Stimulated activated CD8-positive, alpha-beta memory T cell treated with anti-CD3 and anti-CD28 coated beads, Interleukin-2, amount 100 ng/mL, for 1 hour (primary cell): Measurements from ENCODE around the gene NASP.

Experiments
- DNase-seq, 2 donors: peaks; one replicate each; pipeline ENCODE4 v3.0.0-alpha.2; 2020; ENCODE audit warnings: low read depth in 2 of 2

Gene NASP

GRCh38 chr1:45619149-45619921, 35.5 kb downstream of the NASP start:
- DNase-seq: no peak

DNA sequence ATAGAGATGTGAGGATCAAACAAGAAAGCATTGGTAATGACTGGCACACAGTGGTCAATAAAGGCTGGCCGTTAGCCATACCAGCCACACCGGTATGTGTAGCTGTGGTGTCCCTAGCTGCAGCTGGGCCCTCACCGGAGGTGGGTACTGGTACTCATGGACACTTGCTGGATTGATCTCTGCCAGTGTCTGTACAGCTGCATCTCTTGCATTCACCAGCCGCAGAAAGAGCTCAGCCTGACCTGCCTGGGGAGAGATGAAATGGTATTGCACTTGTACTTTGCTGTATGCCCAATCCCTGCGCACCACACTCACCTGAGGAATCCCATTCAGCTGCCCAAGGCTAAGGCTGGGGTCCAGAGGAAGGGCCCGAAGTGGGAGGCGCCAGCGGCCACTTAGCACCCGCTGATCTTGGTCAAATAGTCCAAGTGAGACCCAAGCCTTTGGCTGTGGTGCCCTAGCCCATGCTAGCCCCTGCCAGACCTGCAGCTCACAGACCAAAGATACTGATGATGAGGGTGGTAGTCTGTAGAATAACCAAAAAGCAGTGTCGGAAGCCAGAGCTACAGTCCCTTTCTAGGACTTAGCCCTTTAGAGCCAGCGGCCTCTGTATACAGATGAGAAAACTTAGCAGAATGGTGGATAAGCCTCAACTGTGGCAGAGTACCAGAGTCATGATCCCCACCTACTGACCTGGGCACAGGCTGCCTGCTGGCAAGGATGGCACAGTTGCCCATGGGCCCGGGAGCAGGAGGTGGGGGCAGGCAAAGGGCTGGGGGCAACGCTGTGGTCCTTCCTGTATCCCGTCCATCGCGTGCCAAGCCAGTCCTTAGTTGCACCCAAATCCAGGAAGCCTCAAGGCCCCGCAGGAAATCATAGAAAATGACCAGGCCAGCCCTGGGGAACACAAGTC, 37.0 kb downstream of the NASP start:
- no peak for DNase-seq

- DNase-seq: no peak
These were observed 37.6 kb downstream of the NASP start for GRCh38 chr1:45621501-45621836.

DNA sequence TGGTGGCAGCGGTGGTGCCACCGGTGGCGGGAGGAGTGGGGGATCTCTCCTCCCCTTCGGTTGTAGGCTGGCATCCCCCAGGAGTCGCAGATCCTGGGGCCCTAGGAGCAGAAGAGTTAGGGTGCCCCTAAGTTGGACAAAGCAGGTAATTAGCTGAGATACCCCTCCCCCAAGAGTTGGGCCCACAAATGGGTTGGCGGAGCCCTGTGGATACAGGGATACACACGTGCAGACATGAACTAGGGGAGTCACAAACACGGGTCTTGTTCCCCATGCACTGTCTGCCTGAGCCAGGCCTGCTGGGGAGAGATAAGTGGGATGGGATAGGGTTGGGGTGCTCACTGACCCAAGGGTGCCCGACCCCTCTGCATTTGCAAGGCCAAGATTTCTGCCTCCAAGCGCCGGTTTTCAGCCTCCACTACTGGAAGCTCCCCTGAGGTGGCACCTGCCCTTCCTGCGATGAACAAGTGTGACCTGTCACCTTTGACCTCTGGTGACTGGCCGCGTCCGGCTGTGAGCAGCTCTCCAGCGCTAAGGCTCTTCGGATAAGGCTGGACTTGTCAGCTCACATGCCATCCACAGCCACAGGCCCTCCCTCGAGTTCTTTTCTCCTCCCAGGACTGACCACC, 38.2 kb downstream of the NASP start:
- DNase-seq: no peak

DNA sequence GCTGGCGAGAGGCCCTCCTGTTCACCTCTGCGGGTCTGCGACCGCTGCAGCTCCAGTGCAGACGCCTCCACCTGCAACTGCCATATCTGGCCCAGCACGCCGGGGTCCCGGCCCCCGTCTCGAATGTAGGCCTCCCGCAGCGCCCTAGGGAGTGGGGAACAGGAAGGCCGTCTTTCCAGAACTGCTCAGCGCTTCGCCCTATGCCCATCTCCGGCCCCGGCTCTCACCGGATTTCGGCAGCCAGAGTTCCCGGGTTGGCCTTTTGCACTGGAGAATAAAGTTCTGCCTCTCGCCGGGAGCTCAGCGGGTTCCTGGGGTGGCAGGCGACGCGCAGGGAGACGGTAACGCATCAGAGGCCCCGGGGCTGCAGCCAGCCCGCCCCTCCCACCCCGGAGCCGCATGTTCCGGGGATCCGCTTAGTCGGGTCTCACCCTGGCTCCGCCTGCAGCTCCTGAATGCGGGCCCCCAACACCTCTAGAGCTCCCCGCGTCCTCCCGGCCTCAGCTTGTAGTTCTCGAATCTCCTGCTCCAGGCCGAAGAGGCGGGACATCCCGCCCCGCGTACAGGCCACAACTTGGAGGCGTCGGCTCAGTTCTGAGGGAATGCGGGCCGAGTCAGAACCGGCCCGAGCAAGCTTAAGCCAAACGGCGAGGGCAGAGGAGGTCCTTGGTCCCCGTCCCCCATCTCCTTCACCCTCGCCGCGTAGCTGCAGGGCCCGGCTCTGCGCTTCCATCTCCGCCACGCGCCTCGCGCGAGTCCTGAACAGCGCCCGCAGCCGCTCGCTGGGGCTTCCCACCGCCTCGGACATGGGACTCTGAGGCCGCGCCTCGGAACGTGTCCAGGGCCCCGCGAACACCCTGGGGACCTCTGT, 38.9 kb downstream of the NASP start:
- no peak for DNase-seq

- DNase-seq: no peak
These were observed 40.1 kb downstream of the NASP start, which contains the start of gene CCDC17 for GRCh38 chr1:45623972-45624371. CCDC17 (minus strand) TSS chr1:45624054; CDS start chr1:45623909, 145 bp downstream.

- no peak for DNase-seq
These were observed 45.2 kb downstream of the NASP start for GRCh38 chr1:45629035-45629434.

DNA sequence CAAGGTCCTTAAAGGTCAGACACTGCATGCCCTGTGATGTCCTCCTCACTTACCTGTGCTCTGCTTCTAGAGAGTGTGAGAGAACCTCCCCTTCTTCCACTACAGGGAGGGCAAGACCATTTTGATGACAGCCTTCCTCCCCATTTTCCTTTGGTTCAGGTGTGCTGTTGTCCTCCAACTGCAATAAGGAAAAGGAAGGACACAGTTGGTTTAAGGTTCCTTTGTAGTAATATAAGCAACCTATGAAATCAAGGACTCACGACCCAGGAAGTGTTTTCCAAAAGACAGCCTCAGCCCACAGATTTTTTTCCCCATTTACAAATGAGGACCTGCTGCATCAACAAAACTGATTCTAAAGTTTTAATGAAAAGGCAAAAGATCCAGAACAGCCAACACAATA, 46.6 kb downstream of the NASP start:
- no peak for DNase-seq

- no peak for DNase-seq
These were observed 51.4 kb downstream of the NASP start for GRCh38 chr1:45635211-45635610.

DNA sequence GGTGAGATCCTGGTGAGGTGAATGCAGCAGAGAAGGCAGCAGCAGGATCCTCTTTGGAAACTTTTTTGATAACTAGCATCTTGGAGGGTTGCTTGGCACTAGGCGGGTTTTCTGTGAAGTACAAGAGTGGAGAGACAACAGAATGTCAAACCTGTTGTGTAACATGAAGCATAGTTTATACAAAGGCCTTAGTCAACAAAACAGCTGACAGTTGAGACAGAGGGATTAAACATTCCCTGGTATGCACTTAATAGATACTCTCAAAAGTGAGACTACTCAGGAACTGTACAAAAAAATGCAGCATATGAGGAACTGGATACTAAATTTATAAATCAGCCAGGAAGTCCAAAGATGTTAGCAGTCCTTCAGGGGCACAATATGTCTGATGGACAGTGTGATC, 56.5 kb downstream of the NASP start:
- DNase-seq: no peak

GRCh38 chr1:45643321-45643720, 59.5 kb downstream of the NASP start:
- no peak for DNase-seq

GRCh38 chr1:45643978-45644377, 60.1 kb downstream of the NASP start:
- DNase-seq: no peak

GRCh38 chr1:45644661-45645060, 60.8 kb downstream of the NASP start:
- DNase-seq: no peak

GRCh38 chr1:45647248-45648021, 63.6 kb downstream of the NASP start:
- no peak for DNase-seq

DNA sequence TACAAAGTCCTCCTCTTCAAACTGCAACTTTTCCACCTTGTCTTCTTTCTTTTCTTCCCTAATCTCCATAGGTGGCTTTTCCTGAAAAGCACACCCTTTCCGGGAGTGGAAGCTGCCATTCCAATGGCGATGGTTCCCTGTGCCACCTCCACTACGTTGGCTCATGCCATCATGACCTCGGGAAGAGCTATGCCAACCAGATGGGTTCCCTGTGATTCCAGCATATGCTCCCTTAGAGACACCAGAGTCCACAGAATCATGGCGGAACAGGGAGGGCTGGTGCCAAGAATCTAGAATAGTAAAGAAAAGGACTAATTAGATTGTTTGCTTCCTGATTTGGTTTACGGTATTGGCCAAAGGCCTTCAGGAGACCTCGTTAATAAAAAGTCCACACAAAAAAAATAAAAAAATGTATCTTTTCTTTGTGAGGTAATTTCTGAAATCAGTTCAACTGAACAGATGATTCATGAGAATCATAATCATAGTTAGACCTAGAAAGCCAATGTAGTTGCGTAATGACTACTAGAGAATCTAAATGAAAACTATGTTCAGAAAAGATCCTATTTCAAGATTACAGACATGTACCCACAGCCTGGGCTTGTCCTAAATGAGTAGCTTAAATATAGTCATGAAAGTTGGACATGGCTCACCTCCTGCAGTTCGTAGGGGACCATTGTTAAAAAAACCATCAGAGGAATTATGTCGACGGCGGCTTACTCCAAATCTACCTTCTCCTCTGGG, 70.9 kb downstream of the NASP start:
- no peak for DNase-seq

DNA sequence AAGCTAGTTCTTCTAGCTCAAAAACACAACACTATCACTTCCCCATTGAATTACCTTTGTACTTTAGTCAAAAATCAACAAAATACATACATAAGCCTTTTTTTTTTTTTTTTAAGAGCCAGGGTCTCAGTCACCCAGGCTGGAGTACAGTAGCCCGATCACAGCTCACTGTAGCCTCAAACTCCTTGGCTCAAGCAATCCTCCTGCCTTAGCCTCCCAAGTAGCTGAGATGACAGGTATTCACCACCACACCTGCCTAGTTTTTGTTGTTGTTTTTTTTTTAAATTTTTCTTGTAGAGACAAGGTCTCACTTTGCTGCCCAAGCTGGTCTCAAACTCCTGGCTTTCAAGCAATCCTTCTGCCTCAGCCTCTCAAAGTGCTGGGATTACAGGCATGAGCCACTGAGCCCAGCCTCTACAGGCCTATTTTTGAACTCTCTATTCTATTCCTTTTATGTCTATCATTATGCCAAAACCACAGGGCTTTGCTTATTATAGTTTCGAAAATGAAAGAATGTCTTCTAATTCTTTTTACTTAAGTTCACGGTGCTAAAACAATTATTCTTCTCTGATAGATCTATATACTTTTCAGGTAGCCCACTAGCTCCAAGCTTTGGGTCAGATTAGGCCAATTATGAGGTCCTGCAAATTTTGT, 72.9 kb downstream of the NASP start:
- no peak for DNase-seq

DNA sequence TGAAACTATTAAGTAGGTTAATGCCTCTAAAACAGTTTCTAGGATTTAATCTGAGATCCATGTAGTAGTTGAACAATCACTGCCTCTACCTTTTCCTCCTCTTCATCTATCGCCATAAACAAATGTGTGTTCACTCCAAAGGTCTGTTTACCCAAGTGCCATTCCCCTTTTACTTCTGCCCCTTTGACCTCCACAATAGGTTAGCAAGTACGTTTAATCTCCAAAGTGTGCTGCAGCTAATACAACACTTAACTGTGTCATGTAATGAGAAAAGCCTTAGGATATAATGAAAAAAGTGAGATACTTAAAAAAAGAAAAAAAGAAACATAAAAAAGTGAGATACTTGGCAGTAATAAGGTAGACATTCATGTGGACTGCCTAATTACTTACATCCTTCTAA, 74.3 kb downstream of the NASP start:
- no peak for DNase-seq

DNA sequence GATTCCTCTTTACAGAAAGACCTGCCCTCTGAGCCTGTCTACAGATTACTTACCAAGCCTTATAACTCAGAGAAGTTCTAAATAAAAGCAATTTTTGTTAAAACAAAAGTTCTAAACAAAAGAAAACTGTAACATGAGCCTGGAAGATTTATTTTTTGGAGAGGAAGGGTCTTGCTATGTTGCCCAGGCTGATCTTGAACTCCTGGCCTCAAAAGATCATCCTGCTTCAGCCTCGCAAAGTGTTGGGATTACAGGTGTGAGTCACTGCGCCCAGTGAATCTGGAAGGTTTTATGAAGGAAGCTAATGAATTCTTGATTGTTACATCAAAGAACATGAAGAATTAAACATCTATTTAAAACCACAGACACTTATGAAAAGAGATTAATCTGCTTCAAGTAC, 75.4 kb downstream of the NASP start:
- no peak for DNase-seq

- DNase-seq: no peak
These were observed 76.5 kb downstream of the NASP start for GRCh38 chr1:45660336-45660735.

- no peak for DNase-seq
These were observed 83.0 kb downstream of the NASP start for GRCh38 chr1:45666836-45667235.
